Esophagus muscularis mucosa (tissue), 4 donors: Measurements from ENCODE around the gene PHAF1. TPM values are rescaled to one million over a fixed set of nuclear protein-coding genes. Genes with fewer than 3 reads are reported as not detected.

Source experiments
- DNase-seq: peaks from one replicate; pipeline ENCODE4 v3.0.0-alpha.2; 2017; ENCODE audit errors: extremely low spot score
- H3K27ac ChIP-seq, 4 donors: fragments of 200-600 bp; sonication (generic); replicated peaks in 1 of 4; 1 replicate in 3 of 4; 2 replicates in 1 of 4; pipeline ENCODE4 v1.5.1; 2016 to 2019; ENCODE audit warnings: mild to moderate bottlenecking in 1 of 4
- H3K27me3 ChIP-seq, 4 donors: fragments of 200-600 bp; sonication (generic); one replicate each; pipeline versions ENCODE4 v1.5.1 to v1.6.0; 2016 to 2019
- H3K36me3 ChIP-seq, 4 donors: fragments of 200-600 bp; sonication (generic); one replicate each; pipeline ENCODE4 v1.5.1; 2016 to 2019
- H3K4me1 ChIP-seq, 4 donors: fragments of 200-600 bp; sonication (generic); one replicate each; pipeline ENCODE4 v1.5.1; 2016 to 2019
- H3K4me3 ChIP-seq, 4 donors: fragments of 200-600 bp; sonication (generic); 1 replicate in 2 of 4; 2 replicates in 2 of 4; pipeline ENCODE4 v1.5.1; 2016 to 2019; ENCODE audit warnings: mild to moderate bottlenecking in 4 of 4, moderate library complexity in 1 of 4
- H3K9me3 ChIP-seq, 4 donors: fragments of 200-600 bp; sonication (generic); 1 replicate in 3 of 4; 2 replicates in 1 of 4; pipeline ENCODE4 v1.5.1; 2016 to 2019
- CTCF ChIP-seq, 3 experiments: fragments of 200-600 bp in 2 of 3; fragments of 450-650 bp in 1 of 3; sonication (generic) in 2 of 3; IDR thresholded peaks; one replicate each; pipeline ENCODE4 v1.5.1; 2017 to 2019; ENCODE audit warnings: antibody characterized with exemption in 3 of 3, mild to moderate bottlenecking in 2 of 3, moderate library complexity in 1 of 3
- EP300 ChIP-seq: sonication (generic); formaldehyde crosslinking; IDR thresholded peaks from one replicate; pipeline ENCODE4 v1.6.1; 2017; ENCODE audit warnings: antibody characterized with exemption
- POLR2A ChIP-seq: fragments of 450-650 bp; IDR thresholded peaks from one replicate; pipeline ENCODE4 v1.6.1; 2017; ENCODE audit warnings: antibody characterized with exemption, moderate library complexity, mild to moderate bottlenecking, low read depth
- POLR2AphosphoS5 ChIP-seq, 2 donors: sonication (generic); formaldehyde crosslinking; IDR thresholded peaks; one replicate each; pipeline ENCODE4 v1.6.1; 2017; ENCODE audit warnings: antibody characterized with exemption in 2 of 2
- WGBS: methylation state at CpG from one replicate; pipeline ENCODE4 v1.1.5; 2018; 5-methylcytosine and 5-hydroxymethylcytosine counted together
- intact Hi-C: fragments of 100-400 bp; cut with DNase I; formaldehyde crosslinking; loops from one replicate; pipeline ENCODE4 v1.15.1; 2023
- total RNA-seq, 4 donors: library from RNA; depleted of rRNA; stranded (reverse); fragments of >200 nt; gene quantifications; one replicate each; pipeline versions ENCODE4 v1.1.0 to v1.2.1, GENCODE V29; 2016

The PHAF1 gene
- total RNA-seq, 4 donors from 2014 or later, result 11.4 to 23.7 (median 17.1) TPM

- whole genome bisulfite sequencing, result 74% methylated on average over 6 of the region's 7 CpGs
Observed at GRCh38 chr16:67146523-67147357, 37.0 kb downstream of the PHAF1 start.

GRCh38 chr16:67147437-67148140, 37.8 kb downstream of the PHAF1 start:
- peaks cover 7 to 32% (median 23%) of the 10 kb centered on the region in 4 donors for H3K4me1 ChIP-seq
- DNase-seq, result no peak
- H3K27me3 ChIP-seq, result no peaks in the 10 kb centered on the region
- H3K9me3 ChIP-seq, result no peaks in the 10 kb centered on the region
- WGBS, result 98% methylated on average over 4 of the region's 4 CpGs
- intact Hi-C loops, result no loop called here
- no peak overlapping the region for H3K4me3 ChIP-seq
- no peak overlapping the region for H3K27ac ChIP-seq
- TF ChIP-seq POLR2AphosphoS5 (IDR thresholded peaks at IDR 0.05) (no peak), EP300 (no peak), CTCF (IDR thresholded peaks at IDR 0.05) (no peak), POLR2A (no peak)
- H3K36me3 ChIP-seq, result peaks cover 40 to 74% (median 65%) of the 10 kb centered on the region in 4 donors

More at GRCh38 chr16:67146523-67147357, 37.0 kb downstream of the PHAF1 start:
- H3K4me1 ChIP-seq, result peaks cover 7 to 30% (median 23%) of the 10 kb centered on the region in 4 donors
- H3K4me3 ChIP-seq, result no peak overlapping the region
- DNase-seq, result no peak
- intact Hi-C loops, result no loop called here
- peaks cover 48 to 82% (median 73%) of the 10 kb centered on the region in 4 donors for H3K36me3 ChIP-seq
- H3K9me3 ChIP-seq, result no peaks in the 10 kb centered on the region
- no peak for TF ChIP-seq POLR2AphosphoS5 (IDR thresholded peaks at IDR 0.05)
- no peak for TF ChIP-seq CTCF (IDR thresholded peaks at IDR 0.05)
- TF ChIP-seq POLR2A, result no peak
- TF ChIP-seq EP300, result no peak
- H3K27ac ChIP-seq, result no peak overlapping the region
- H3K27me3 ChIP-seq, result no peaks in the 10 kb centered on the region

- no peak overlapping the region for H3K27ac ChIP-seq
- no peak for TF ChIP-seq EP300
- no peak for TF ChIP-seq POLR2A
- no peak for TF ChIP-seq POLR2AphosphoS5 (IDR thresholded peaks at IDR 0.05)
- no peak for TF ChIP-seq CTCF (IDR thresholded peaks at IDR 0.05)
- no peak overlapping the region for H3K4me3 ChIP-seq
- H3K36me3 ChIP-seq, result peaks cover 37 to 67% (median 58%) of the 10 kb centered on the region in 4 donors
- peaks cover 7 to 32% (median 23%) of the 10 kb centered on the region in 4 donors for H3K4me1 ChIP-seq
- H3K27me3 ChIP-seq, result no peaks in the 10 kb centered on the region
- no peaks in the 10 kb centered on the region for H3K9me3 ChIP-seq
- 93% methylated on average over 2 of the region's 2 CpGs for WGBS
- no peak for DNase-seq
- intact Hi-C loops, result no loop called here
Observed at GRCh38 chr16:67148221-67148620, 38.5 kb downstream of the PHAF1 start.

- H3K9me3 ChIP-seq, result no peaks in the 10 kb centered on the region
- peaks cover 31 to 62% (median 53%) of the 10 kb centered on the region in 4 donors for H3K36me3 ChIP-seq
- H3K27me3 ChIP-seq, result no peaks in the 10 kb centered on the region
- H3K4me1 ChIP-seq, result peaks cover 7 to 32% (median 23%) of the 10 kb centered on the region in 4 donors
- TF ChIP-seq POLR2AphosphoS5 (IDR thresholded peaks at IDR 0.05), result no peak
- TF ChIP-seq CTCF (IDR thresholded peaks at IDR 0.05), result no peak
- no peak for TF ChIP-seq POLR2A
- no peak for TF ChIP-seq EP300
- intact Hi-C loops, result no loop called here
- no peak for DNase-seq
- 92% methylated on average over 5 of the region's 11 CpGs for WGBS
- no peak overlapping the region for H3K27ac ChIP-seq
- H3K4me3 ChIP-seq, result no peak overlapping the region
Observed at GRCh38 chr16:67148656-67149275, 39.0 kb downstream of the PHAF1 start.
